Ovary (tissue), 3 donors: ENCODE results near the gene TMEM270.

Source experiments
- EP300 ChIP-seq: sonication (generic); formaldehyde crosslinking; IDR thresholded peaks from one replicate; pipeline ENCODE4 v1.6.1; 2017; ENCODE audit warnings: antibody characterized with exemption
- TF ChIP-seq, protein P1 (sequence below), 3 donors: fragments of 450-650 bp in 2 of 3; fragments of 200-600 bp in 1 of 3; IDR thresholded peaks; one replicate each; pipeline versions ENCODE4 v1.5.1 to v1.8.0; 2016 to 2022; ENCODE audit warnings: antibody characterized with exemption in 3 of 3, mild to moderate bottlenecking in 1 of 3
- donor health status: DM: no; HTN: no; CAD: no.

DNA sequence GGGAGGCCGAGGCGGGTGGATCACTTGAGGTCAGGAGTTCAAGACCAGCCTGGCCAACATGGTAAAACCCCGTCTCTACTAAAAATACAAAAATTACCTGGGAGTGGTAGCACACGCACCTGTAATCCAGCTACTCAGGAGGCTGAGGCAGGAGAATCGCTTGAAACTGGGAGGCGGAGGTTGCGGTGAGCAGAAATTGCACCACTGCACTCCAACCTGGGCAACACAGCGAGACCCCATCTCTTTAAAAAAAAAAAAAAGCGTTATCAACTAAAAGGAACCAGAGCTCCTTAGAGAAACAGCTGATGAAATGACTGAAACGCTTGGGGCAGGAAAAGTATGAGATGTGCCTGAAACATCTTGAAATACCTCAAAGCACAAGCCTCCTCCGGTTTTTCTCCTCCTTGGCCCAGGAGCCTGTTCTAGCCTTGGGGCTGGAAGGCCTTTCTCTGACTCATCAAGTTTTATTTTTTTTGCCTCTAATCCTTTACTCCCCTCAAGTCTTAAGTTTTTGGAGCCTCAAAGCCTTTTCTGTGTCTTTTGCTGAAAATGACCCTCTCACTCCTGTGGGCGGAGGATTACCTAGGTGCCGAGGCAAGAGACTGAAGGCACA, 16.0 kb upstream of the TMEM270 start:
- TF ChIP-seq, protein P1, sequence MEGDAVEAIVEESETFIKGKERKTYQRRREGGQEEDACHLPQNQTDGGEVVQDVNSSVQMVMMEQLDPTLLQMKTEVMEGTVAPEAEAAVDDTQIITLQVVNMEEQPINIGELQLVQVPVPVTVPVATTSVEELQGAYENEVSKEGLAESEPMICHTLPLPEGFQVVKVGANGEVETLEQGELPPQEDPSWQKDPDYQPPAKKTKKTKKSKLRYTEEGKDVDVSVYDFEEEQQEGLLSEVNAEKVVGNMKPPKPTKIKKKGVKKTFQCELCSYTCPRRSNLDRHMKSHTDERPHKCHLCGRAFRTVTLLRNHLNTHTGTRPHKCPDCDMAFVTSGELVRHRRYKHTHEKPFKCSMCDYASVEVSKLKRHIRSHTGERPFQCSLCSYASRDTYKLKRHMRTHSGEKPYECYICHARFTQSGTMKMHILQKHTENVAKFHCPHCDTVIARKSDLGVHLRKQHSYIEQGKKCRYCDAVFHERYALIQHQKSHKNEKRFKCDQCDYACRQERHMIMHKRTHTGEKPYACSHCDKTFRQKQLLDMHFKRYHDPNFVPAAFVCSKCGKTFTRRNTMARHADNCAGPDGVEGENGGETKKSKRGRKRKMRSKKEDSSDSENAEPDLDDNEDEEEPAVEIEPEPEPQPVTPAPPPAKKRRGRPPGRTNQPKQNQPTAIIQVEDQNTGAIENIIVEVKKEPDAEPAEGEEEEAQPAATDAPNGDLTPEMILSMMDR (IDR thresholded peaks at IDR 0.05), result no peak
- TF ChIP-seq EP300, result no peak
